Stimulated activated CD4-positive, alpha-beta T cell treated with anti-CD3 and anti-CD28 coated beads, Interleukin-15, amount 100 ng/mL, for 24 hours (primary cell): ENCODE measurements around the gene PDGFRB.

Experiments used
- DNase-seq: peaks from one replicate; pipeline ENCODE4 v3.0.0-alpha.2; 2020

Gene PDGFRB

DNA sequence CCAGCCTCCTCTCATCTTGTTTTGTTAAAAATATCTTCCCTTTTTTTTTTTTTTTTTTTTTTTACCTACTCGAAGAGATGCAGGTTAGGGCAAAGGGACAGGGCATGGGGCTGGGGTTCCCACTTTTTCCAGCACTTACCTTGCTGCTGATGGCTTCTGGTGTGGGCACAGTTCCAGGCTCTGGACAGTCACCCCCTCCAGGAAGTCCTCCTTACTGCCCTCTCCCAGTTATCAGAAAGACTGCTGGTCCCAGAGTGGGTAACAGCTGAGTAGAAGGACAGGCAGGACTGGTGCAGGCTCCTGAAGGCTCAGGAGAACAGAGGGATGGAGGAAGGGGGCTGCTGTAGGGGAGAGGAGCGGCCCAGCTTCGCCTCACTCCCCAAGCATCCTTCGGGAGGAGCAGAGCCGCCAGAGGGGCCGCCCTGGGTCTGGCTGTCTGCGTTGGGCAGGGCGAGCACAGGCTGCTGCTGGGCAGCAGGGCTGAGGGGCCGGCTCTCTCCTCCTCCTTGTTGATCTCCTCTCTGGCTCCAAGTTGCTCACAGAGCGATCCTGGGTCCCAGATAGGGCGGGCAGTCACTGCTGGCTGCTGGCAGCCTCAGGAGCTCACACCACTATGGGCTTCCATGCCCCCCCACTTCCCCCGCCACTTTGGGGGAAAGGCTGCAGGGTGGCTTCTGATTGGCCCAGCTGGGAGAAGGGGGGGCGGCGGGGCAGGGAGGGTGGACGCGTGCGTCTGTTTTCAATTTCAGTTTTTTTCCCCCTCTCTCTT is at the start of gene PDGFRB:
Gene PDGFRB, minus strand, starts transcription at position 588 of the 769 bp plus-strand sequence. CDS start 18,798 bp downstream, outside the sequence.
- DNase-seq = peak; percentile 44

DNA sequence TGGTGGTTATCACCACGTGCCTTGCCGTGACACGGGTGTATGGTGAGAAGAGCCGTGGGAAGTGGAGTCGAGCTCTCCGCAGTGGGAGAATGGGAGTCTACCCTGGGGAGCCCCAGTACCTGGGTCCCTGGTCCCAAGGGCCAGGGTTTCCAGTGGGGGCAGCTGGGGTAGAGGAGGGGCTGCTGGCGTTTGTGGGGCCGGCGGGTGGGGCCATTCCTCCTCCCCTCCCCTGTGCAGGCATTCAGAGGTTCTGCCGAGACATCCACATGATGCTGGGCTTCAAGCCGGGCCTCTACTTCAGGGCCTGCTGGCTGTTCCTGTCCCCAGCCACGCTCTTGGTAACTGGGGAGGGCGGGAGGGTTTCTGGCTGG is 48.9 kb upstream of the PDGFRB start:
- DNase-seq = no peak

DNA sequence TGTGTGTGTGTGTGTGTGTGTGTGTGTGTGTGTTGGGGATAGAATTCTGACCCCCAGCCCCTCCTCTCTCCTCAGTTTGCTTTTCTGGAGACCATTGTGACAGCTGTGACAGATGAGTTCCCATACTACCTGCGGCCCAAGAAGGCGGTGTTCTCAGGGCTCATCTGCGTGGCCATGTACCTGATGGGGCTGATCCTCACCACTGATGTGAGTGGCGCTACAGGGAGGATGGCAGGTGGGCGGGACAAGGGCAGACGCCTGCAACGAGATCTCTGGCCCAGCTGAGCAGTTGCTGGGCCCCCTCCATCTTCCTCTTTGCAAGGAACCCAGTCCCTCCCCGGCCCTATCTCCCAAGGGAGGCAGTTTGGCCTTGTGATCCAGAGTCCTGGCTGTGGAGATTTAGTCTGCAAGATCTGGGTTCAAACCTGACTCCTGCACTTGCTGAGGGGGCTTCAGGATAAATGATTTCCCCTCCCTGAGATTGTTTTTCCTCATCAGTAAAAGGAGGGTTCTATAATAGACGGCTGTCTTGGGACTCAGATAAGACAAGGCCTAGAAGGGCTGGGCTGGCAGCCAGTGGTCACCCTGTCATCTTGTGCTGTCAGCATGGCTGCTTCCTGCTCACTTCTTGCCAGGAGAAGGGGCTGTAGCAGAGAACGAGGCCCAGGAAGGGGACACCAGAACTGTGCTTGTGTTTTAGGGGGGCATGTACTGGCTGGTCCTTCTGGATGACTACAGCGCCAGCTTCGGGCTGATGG is 48.4 kb upstream of the PDGFRB start:
- no peak for DNase-seq

DNA sequence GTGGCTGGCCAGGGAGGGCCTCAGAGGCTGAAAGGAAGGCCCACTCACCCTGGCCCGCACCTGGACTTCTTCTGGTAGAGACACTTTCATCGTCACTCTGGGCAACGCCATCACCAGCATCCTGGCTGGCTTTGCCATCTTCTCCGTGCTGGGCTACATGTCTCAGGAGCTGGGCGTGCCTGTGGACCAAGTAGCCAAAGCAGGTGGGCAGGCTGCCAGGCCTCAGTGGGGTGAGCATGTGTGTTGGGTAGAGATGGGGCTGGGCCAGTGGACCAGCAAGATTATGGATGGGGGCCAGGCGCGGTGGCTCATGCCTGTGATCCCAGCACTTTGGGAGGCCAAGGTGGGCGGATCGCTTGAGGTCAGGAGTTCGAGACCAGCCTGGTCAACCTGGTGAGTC is 46.9 kb upstream of the PDGFRB start:
- no peak for DNase-seq

DNA sequence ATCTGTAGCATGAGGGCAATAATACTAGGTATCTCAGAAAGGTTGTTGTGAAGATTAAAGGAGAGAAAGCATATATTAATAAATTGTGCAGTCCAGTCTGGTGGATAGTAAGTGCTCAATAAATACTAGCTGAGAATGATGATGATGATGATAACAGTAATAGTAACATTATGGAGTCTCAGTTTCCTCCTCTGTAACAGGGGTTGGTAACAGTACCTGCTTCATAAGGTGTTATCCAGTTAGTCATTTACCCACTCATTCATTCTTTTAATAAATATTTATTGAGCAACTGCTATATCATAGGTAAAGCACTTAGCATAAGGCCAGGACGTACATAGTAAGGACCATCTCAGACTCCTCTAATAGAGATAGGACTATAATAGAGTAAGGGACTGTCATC is 41.8 kb upstream of the PDGFRB start:
- no peak for DNase-seq

DNA sequence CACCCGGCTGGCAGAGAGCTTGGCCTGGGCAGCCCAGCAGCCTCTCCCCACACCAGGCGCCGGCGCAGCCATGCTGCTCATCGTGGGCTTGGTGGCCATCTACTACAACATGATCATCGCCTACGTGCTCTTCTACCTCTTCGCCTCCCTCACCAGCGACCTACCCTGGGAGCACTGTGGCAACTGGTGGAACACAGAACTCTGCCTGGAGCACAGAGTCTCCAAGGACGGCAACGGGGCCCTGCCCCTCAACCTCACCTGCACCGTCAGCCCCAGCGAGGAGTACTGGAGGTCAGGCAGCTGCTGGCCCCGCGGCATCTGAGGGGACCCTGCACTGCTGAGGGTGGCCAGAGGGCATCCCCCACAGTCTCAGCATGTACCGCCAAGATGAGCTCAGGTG is 41.3 kb upstream of the PDGFRB start:
- no peak for DNase-seq

DNA sequence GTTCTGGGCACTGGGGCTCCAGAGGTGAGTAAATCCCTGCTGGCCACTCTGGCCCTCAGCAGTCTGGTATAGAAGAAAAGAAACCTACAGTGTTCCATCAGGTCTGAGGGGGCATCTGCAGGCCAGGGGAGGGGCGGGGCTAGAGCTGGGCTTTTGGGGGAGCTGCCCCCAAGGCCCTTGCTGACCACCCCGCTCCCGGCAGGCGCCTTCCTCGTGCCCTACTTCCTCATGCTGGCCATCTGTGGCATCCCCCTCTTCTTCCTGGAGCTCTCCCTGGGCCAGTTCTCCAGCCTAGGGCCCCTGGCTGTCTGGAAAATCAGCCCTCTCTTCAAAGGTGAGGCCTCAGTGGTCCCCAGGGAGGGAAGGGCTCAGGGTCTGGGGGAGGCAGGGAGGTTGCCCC is 40.9 kb upstream of the PDGFRB start:
- no peak for DNase-seq

DNA sequence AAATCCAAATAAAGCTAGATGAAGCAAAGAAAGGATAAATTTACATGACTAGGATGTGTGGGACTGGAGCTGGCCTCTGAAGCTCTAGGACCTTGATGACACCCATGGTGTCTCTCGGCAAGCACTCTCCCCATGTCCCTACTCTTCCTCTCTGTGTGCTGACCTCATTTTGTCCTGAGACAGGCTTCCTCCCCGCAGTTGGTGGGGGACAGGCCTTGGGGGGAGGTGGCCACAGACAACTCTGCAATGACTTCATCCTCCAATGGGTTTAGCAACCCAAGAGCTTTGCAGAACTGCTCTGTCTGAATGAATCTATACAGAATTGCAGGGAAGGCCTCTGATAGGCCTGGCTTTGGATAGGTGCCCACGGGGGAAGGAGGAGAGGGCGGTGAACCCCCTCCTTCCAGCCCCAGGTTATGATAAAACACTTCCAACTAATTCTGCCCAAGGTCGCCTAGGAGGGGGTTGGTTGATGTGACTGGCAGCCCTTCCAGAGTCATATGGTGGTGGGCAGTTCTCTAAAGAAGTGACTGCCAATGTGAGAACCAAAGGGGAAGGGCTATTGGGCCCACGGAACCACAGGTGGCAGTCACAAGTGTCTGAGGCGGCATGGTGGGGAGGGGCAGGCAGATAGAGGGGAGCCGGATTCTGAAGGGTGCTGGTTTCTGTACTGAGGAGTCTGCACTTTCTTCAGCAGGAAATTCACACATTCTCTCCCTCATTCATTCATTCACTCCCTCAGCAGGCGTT is 40.3 kb upstream of the PDGFRB start:
- no peak for DNase-seq

DNA sequence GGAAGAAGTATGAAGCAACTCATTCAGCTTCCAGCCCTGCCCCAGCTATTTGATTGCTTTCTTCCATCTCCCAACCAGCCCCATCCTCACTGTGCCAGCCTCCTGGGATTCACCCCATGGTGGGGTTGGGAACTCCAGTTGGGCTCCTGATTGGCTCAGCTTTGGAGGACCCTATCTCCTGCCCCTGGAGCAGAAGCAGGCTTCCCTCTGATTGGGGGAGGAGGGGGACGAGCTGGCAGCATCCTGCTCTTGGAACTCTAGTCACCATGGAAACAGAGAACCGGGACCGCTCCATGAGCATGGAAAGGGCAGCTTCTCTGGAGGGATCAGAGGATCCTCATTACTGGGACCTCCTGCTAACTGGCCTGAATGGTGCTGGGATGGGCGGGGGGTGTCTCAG is 36.8 kb upstream of the PDGFRB start:
- DNase-seq = no peak

DNA sequence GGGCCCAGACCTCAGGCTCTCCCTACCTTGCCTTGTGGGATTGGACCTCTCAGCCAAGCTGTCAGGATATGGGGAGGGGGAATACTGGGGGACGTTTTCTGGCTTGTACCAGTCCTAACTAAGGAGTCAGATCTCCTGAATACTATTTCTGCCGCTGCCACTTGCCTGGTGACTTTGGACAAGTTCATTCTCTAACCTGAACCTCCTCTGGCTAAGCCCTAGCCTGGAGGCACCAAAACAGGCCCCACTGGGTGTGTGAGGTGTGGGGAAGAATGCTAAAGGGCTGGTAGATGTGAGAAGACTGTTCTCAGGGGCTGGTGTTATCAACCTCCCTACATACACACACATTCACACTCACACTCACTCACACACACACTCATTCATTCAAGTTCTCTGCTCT is 35.3 kb upstream of the PDGFRB start:
- DNase-seq = no peak

DNA sequence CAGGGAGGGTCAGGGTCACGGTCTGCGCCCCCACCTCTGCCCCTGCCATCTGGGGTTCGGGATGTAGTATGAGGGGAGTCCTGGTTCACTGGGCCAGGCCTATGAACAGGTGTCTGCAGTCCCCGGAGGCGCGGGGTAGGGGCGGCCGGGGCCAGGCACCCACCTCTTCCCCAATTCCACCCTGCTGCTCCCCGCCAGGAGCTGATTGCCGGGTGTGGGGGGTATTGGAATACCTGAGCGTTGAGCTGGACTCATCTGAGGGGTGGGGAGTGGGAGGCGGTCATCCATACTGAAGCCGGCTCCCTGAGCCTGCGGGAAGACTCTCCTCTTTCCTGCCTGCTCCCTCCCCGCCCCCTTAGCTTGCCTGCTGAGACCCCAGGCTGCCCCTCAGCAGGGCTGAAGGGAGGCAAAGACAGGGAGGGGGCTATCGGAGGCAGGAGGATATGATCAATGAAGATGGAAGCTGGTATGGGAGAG is 34.9 kb upstream of the PDGFRB start:
- no peak for DNase-seq

DNA sequence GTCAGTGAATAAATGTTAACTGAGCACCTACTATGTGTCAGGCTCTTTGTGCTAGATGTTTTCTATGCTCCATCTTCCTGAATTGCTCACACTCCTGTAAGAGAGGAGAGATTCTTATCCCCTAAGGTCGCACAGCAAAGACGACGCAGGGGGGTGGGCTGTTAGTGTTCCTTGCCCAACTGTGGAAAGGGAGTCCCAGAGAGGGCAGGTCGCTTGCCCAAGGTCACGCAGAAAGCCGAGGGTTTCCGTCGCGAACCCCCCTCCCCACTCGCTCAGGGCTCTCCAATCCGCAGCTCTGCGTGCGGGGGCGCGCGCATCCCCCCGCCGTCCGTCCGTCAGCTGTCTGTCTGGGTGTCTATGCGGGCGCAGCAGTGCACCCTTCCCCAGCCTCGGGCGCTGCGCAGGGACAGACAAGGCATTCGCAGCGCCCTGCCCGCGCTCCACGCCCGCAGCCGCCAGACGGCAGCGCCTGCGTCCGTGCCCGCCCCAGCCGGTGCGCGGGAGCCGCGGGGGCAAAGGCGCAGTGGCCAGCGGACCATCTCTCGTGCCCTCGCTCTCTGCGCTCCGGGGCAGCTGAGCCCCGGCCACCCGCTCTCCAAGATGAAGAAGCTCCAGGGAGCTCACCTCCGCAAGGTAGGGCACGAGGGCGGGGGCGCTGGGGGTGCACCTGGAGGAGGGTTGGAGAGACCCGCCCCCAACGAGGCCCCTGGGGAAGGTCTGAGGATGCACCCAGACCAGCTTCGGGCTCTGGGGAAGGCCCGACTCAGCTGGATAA is 34.3 kb upstream of the PDGFRB start, which contains the start of gene SLC6A7:
Gene SLC6A7, plus strand, starts transcription at position 335 of the 775 bp plus-strand sequence. Its CDS starts 266 bp downstream, at position 601.
- DNase-seq = no peak

DNA sequence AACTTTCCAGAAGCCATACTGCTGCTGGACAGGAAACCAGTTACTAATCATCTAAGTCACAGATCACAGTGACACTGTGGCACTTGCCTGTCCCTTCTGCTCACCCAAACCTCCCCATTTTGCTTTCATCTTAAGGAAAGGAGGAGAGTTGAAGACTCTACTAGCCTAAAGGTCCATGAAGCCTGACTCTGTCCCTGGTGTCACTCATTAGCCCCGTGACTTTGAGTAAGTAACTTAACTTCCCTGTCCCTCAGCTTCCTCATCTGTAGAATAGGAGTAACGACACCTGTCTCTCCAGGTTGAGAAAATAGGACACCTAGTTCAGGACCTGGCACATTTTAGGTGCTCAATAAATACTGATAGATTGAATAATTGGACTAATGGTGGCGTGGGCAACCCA is 33.7 kb upstream of the PDGFRB start:
- DNase-seq = no peak

DNA sequence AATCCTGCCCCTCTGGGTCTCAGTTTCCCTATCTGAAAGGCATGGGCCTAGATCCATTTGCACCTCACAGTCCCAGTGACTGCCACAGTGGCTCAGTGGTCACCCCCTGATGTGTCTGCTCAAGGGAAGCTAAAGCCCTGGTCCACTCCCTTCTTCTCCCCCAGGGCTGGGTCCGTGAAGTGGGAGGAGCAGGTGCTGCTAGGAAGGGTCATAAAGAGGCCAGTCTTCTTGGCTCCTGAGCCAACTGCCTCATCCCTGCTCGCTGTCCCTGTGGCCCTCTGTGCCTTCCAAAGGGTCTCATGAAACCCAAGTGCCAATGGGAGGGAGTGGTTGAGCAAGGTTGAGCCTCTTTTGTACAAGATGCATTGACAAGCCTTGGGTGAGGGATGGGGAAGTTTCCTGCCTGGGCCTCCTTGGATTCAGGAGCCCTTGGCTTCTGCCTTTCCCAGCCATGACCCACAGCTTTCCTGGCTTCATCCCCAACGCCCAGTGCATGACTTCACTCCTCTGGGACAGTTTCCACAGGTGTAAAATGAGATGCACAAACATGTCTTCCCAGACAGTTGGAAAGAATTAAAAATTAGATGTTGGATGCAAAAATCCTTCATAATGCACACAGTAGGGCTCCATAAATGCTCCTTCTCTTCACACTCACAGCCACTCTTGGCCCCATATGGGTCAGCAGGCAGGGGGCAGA is 32.6 kb upstream of the PDGFRB start:
- DNase-seq = no peak

DNA sequence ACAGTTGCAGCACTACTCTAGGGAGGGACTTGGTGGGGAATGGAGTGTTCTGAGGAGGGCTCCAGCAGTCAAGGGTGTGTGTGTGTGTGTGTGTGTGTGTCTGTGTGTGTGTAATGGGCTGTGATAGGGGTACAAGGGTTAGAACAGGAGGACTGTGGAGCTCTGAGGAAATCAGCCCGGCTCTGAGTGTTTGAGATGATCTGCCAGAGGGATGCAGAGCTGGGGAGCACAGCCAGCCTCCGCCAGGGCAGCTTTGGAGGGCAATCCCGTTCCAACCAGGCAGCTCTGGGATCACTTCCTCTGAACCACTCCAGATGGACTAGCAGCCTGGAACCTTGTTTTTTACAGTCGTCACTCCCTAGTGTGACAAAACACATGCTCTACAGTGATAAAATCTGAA is 31.3 kb upstream of the PDGFRB start:
- no peak for DNase-seq

DNA sequence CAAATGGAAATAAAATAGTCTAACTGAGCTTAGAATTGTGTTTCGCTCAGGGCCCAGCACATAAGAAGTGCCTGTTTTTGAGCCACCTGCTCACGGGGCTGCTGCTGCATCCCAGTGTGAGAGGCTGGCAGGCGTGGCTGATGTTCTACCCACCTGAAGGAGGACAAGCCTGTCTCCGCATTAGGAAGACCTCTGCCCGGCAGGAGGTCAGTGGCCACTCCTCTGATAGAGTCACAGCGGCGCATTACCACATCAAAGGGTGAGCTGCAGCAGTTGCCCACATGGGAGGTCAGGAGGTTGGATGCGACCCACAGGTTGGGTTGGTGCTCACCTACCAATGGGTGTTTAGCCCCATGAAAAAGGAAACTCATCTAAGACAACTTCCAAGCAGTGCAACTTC is 30.5 kb upstream of the PDGFRB start:
- no peak for DNase-seq

DNA sequence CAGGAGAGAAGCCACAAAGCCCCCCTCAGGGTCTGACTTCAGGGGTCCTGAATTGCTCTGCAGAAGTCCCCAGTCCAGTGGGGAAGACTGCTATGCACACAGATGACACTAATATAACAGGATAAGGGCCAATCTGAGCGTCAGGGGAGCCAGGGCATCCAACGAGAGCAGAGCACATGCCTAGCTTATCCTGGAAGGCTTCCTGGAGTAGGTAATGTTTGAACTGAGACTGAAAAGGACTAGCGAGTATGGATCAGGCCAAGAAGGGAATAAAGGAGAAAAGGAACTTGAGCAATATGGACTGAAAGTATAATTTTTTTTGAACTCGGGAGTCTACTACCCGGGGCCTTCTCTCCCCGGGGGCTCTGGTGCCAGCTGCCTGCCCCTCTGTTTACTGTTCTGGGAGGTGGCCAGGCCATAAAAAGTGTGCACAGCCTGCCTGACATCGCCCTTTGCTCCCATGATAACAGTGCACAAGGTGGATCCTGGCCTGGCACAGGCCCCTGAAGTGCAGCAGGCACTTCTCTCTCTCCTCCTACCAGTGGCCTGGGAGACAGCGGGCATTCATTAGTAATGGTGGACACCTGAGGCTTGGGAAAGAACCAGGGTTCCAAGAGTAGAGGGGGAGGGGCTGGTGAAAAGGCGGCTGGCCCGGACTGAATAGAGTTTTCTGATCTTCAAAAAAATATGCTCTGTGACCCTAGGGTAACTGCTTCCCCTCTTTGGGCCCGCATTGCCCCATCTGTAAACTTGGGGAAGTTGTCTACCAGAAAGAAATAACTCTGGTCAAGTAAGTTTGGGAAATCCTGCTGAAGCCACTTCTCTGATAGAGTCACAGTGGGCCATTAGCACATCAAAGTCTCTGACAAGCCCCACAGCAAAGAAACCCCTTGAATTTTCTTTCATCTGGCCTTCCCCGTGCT is 29.6 kb upstream of the PDGFRB start:
- DNase-seq = no peak

DNA sequence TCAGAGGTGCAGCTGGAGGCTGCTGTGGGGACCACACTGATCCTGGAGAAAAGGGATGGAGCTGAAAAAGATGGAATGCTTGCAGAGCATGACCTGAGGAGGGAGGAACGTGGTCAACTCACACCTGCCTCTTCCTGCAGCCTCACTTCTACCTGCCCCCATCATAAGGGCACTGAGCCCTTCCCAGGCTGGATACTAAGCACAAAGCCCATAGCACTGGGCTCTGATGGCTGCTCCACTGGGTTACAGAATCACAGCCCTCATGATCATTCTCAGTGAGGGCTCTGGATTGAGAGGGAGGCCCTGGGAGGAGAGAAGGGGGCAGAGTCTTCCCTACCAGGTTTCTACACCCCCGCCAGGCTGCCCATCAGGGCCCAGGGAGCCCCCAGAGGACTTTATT is 28.4 kb upstream of the PDGFRB start:
- no peak for DNase-seq

DNA sequence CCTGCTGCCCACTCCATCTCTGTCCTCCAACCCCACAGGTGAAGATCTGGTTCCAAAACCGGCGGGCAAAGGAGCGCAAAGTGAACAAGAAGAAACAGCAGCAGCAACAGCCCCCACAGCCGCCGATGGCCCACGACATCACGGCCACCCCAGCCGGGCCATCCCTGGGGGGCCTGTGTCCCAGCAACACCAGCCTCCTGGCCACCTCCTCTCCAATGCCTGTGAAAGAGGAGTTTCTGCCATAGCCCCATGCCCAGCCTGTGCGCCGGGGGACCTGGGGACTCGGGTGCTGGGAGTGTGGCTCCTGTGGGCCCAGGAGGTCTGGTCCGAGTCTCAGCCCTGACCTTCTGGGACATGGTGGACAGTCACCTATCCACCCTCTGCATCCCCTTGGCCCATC is 27.8 kb upstream of the PDGFRB start:
- no peak for DNase-seq

DNA sequence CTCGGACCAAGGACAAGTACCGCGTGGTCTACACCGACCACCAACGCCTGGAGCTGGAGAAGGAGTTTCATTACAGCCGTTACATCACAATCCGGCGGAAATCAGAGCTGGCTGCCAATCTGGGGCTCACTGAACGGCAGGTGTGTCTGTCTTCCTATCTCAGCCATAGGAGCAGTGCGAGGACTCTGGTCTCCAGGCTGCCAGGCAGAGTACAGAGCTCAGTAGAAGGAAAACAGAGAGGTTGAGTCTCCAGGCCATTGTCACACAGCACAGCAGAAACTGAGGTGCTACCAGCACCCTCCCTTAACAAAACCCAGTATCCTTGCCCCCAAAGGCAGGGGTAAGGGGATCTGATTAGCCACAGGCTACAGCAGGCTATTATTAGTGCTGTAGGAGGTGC is 27.1 kb upstream of the PDGFRB start:
- no peak for DNase-seq
